GM21576 (cell line): ENCODE results near the gene NEO1.

Source experiments
- ATAC-seq: cut with Tn5 transposase; IDR thresholded peaks from one replicate; pipeline ENCODE4 v1.9.1; 2021; ENCODE audit warnings: mild to moderate bottlenecking, moderate library complexity; ENCODE audit not compliant: unreplicated experiment

The NEO1 gene

DNA sequence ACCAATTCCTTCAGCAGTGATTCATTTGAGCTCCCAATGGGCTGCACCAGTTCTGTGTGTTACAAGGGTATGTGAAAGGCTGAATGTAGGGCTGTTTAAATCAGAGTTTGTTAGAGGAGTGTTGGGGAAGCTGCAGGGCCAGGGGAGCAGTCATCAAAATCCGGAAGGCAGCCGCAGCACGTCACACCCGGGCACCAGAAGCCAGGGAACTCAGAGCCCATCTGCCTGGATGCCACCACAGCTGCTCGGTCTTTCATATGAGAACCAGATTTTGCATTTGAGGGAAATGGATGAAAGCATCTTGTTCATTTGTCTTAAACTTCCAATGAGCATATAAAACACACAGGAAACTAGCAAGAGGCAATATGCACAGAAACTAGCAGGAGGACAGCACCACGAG lies 24.2 kb upstream of the NEO1 start:
- no peak for ATAC-seq

DNA sequence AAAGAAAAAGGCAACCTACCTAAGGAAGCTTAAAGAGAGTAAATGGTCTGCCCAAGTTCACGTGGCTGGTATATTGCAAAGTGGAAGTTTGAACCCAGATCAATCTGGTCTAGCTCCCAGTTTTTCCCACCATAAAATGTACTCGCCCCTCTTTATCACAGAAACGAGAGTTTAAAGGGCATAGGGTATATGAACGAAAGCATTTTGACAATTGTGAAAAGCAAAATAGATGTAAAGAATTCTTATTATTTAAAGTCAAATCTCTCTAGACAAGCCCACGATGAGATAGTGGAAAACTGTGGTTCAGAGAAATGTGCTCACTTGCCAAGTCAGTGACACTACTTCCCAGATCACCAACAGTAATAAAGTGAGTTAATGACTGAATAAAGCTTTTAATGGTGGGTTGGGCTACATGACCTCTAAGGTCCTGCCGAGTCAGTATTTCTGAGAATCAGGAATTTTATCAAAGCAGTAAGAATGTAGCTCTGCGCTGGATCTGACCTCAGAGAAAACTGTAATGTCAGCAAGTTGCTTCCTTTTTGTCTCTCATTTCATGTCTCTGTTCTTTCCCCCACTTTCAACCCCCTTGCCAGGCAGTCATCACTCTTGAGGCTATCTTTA lies 23.3 kb upstream of the NEO1 start:
- ATAC-seq, result no peak

DNA sequence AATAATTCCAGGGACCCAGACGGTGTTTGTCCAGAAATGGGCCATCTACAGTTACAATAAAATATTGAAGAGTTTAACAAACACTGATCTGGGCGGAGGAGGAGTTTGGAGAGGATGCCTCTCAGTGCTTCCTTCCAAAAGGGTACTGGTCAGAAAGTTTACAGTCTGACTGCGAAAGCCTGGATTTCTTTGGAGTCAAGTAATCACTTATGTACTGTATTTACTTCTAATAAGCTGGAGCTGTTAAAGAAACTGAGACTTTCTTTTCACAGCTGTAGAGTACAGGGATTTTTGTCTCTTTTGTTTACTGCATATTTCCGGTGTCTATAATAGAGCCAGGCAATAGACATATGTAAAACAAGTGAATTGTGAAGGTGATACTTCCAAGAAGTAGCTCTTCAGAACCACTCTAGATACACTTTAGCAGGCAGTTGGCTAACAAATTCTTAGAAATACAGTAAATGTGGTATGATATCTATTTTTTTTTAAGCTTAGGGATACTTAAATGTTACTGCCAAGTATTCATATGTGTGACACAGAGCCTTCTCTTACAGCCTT lies 22.1 kb upstream of the NEO1 start:
- no peak for ATAC-seq

DNA sequence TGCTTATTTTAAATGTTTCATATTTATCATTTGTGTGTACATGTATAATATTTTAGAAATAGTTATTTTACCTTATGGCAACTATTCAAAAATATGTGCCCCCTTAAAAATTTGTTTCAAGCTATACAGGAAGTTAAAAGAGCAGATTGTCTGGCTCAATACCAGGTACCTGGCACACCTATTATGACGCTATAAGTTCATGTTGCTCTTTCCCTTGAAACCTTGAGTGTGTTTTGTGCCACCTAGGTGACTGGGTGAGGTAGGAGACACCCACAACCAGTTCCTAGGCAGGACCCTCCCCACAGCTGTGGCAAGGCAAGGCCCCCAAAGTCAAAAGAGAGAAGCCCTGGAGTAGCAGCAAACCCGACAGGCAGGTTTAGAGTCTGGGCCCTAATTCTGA lies 20.6 kb upstream of the NEO1 start:
- ATAC-seq, result no peak

DNA sequence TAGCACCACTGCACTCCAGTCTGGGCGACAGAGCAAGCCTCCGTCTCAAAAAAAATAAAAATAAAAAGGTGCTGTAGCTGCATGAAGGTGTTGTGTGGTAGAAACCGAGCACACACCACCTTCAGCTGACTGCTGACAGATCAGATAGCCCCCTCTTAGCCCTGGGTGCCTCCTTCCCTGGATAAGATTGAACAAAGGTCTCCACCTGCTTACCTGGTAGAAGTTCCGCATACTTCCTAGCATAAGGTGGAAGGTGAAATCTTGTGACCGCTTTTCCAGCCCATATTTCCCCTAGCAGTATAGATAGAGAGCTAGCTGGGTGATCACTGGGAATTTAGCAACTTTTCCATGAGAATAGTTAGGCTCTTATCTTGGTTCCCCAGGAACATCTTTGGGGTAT lies 18.7 kb upstream of the NEO1 start:
- no peak for ATAC-seq

DNA sequence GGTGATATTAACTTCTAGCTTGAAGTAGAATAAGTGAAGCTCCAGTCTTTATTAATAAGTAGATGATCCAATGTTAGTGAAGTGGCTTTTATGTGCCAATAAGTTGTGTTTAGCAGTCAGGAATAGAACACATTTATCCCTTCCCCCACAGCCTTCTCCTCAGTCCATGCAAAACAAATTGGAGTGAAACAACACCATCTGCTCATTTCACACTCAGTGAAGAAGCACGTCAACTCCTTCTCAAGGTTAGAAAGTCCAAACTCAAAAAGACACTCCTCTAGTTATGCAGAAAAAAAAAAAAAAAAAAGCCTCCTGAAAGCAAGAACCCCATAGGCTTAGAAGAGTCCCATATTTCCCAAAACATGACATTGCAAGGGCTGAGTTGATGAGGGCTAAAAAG lies 18.0 kb upstream of the NEO1 start:
- ATAC-seq, result no peak

DNA sequence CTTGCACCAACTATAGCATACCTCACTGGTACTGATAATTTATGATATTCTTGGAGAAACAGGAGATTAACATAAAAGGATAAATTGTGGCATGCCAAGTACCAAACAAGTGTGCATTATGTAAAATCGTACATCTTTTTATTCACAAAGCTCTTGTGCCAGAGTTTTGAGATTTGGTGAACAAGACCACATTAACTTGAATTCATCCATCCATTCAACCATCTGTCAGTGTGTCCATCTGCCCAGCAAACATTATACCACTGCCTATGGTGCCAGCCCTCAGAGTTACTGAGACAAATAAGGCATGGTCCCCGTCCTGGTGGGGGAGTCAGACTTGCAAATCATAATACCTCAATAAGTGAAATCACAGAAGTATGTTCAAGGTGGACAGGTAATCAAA lies 17.0 kb upstream of the NEO1 start:
- no peak for ATAC-seq

DNA sequence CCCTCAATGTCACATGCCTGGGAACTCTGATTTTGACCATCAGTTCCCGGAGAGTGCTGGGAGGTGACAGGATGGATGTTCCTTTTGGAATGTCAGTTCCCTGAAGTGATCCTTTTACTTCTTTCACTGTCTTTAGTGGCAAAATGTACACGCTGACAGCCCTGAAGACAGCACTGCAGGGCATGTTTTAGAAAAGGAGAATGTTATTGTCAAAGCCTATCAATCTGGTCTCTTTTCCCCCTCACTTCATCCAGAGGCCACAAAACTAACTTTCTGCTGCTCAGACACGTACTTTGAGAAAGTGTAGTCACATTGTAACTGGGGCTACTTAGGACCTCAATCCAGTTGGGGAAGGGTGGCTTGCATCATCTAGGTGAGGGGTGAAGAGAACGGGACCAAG lies 14.0 kb upstream of the NEO1 start:
- ATAC-seq, result no peak

DNA sequence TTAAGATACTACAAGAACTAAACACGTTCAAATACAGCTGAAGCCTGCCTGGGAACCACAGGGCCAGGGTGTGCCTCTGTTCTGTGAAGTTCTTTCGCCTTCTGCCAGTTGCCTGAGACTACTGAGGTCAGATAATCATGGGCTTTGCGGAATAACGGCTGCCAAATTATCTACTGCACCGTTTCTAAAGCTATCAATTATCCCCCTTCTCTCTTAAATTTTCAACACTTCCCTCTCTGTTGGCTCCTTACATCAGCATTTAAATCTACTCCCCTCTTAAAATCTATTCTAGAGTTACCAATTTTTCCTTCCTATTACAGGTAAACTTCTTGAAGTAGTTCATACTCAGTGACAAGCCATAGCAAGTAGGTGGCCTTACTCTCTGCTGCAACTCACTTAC lies 6.2 kb upstream of the NEO1 start:
- no peak for ATAC-seq

DNA sequence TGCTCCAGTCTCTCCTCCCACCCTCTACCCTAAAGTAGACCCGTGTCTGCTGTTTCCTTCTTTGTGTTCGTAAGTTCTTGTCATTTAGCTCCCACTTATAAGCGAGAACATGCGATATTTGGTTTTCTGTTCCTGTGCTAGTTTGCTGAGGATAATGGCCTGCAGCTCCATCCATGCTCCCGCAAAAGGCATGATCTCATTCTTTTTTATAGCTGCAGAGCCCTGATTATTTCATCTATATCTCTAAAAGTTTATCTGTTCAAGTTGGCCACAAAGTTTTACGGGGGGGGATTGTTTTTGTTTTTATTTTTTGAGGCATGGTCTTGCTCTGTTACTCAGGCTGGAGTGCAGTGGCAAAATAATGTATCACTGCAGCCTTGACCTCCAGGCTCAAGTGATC lies 4.4 kb upstream of the NEO1 start:
- no peak for ATAC-seq

DNA sequence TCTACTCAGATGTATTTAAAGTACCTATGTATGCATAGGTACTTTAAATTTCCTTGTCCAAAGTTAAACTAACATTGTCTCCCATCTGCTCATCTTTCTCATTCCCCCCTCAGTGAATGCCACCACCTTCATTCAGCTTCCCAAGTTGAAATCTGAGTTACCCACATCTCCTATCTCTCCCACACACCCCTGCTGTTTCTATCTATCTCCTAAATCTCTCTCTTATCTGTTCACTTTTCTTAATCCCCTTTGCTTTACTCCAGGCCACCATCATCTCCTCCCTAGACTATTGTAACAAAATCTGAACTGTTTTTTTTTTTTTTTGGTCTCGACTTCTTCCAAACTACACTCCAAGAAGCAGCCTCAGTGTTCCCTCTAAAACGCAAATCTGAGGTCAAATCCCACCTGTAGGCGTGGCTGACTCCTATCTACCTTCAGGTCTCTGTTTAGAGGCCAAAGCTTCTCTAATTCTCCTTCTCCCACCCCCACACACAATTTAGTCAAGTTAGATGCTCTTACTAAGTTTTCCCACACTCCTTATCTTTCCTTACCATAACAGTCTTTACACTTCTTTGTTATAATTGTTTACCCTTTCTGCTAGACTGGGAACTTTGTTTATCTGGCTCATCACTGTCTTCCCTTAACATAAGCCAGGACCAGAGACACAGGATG lies 3.5 kb upstream of the NEO1 start:
- ATAC-seq, result no peak

DNA sequence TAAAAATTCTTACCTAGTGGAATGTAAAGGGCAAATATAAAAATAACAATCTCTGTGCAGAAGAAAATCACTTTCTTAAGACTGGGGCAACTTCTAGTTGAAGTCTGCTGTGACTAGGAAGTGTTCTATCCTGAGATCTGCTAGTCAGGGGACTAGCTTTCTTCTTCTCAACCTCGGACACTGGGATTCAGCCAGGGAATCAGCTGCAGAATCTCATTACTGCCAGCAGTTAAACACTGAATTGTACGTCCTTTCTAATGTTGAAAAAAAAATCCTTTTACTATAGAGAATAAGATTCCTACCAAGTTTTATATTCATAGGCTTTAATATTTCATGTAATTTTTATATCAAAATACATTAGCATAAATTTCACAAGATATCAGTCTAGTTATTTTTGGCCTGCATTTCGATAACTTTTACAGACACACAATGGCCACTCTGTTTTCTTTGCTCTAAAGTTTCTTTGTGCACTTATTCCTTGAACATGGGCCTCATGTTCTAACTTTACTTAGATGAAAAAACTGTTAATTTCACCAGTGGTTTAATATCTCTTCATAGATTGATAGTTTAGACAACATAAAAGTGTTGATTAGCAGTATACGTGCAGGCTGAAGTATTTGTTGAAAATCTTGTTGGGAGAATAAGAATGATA lies 2.6 kb upstream of the NEO1 start:
- no peak for ATAC-seq

DNA sequence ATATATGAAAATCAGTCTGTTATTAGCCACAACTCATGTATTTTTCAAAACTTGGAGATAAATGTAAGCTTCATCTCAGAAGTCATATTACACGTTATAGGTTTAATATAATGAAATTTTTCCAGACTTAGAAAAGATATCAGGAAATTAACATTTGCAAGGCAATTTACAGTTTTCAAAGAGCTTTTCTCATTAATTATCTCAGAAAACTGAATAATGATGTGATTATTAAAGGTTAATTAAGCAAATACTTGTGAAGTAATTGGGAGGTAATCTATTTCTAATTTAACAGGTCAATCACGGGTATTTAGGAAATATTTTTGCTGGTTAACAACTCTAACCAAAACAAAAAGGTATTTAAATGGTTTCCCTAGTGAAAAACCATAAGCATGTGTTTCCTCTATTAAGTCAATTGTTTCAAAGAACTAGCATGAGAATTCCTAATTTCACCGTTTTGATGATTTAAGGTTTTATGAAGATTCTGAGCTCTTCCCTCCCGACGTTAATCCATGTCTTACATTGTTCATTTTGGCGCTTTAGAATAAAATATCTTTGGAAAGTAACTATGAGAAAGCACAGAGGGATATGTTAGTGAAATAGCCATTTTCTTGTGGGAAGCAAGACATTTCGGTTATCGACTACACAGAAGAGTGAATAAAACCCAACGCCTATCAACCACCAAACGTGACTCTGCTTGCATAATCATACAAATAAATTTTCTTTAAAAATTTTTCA lies 1.5 kb upstream of the NEO1 start:
- ATAC-seq, result no peak

DNA sequence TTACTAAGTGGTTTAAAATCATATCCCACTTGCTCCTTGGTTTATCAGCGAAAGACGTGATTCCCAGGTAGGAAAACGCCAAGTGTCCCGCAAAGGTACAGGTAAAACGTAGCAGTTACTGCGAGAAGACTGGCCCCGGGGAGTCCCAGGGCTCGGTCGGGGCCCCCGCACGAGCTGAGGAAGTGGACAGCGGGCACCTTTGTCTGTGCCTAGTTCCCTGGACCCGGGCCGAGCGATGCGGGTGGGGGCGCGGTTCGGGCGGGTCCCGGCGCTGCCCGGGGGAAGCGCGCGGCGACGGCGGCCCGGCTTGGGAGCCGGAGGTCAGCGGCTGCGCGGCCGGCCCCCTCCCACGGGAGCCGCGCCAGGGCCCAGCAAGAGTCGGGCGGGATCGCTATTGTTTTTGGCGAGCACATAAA lies 864 bp upstream of the NEO1 start:
- no peak for ATAC-seq

DNA sequence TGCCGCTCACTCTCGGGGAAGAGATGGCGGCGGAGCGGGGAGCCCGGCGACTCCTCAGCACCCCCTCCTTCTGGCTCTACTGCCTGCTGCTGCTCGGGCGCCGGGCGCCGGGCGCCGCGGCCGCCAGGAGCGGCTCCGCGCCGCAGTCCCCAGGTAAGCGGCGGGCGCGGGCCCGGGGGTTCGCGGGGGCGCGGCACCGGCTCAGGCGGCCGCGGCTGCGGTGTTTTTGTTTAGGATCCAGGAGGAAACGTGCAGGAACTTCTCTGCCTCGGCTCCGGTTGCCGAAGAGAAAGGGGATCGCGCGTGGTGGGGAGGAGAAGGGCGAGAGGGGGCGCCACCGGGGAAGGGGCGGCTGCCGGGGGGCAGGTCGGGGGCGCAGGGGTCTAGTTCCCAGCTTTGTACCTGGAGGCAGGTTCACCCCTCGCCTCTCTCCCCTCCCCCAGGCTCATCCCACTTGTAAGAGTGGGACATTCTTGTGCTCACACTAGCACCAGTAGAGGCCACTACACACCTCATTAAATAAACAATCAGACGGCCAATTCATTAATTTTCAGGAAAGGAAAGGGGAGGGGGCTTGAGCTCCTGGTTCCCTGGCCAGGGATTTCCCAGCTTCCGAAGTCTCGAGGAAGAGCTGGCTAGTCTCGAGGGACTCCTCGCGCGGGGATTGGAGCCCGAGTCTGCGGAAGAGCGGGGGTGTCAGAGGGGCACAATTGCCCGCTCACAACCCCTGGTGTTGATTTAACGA lies 562 bp downstream of the NEO1 start:
- ATAC-seq, result peak; percentile 41

DNA sequence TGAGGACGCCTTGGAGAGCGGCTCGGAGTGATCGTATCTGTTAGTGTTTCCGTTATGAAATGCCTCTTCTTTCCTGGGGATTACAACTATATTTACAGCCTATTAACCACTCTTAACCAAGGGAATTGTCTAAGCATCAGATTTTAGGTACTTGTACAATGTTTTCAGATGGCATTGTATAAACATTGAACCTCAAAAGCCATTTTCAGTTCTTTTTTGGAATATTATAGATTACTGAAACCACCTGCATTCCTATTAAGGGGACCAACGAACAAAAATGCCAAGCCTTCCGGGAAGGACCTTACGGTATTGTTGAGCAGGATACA lies 1.1 kb downstream of the NEO1 start:
- ATAC-seq, result no peak

DNA sequence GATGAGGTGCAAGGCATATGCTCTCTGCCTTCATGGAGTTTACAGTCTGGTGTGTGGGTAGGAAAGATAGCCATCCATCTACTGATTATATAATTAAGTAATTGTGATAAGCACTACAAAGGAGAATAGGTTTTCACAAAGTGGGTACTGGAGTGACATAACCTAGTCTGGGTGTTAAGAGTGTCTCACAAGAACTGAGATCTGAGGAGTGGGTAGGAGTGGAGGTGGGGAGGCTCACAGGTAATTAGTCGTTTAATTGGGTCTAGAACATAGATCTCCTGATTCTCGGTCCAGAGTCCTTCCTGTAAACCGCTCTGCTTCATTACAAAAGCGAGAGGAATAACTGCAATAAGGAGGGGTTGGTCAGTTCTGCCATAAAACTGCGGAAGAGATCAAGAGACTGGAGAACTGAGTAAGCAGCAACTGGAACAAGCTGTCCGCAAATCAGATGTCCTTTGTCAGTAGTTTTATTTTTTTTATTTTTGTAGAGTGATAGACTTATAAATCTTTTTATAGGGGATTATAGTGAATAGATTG lies 2.2 kb downstream of the NEO1 start:
- no peak for ATAC-seq

DNA sequence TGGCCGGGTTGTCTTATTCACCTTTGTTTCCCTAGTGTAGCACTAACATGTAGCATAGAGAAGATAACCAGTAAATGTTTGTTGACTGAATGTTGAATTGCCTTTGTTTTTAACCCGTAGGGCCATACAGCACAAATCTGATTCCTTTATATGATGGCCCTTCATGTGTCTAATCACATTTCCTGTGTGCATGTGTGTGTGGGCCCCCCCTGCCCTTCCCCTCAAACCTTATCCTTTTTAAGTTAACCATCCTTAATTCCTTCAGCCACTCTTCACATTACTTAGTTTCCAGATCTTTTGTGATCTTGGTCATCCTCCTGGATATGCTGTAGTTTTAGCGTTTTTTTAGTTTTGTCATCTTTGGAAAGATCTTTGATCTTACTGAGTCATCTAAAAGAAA lies 4.2 kb downstream of the NEO1 start:
- no peak for ATAC-seq

DNA sequence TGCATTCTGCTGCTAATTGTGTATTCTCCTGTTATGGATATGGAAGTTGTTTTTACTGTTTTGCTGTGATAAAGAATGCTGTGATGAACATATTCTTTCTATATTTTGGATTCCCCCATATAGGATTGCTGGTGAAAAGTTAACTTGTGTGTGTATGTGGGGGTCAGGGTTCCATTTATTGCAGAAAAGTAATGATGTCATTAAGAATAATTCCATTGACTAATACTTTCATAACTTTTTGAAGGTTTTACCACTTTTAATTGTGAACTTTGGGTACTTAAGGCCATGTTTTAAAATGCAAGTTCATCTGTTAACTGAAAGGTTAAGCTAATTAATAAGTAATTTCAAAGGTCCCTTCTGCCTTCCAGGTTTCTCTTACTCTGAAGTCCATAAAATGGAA lies 6.2 kb downstream of the NEO1 start:
- ATAC-seq, result no peak

DNA sequence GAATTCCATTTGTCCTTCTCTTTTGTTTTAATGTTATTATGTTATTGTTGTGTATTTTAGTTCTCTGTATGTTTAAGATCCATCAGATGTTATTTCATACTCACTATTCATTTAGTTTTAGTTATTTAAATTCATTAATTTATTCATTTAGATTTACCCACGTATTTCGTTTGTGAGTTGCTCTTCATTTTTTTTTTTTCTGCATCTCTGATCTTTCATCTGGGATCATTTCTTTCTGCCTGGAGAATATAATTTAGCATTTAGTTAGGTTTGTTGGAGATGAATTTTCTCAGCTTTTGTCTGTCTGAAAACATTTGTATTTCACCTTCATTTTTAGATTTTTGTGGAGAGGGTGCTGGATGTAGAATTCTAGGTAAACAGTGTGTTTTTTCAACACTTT lies 12.9 kb downstream of the NEO1 start:
- ATAC-seq, result no peak

DNA sequence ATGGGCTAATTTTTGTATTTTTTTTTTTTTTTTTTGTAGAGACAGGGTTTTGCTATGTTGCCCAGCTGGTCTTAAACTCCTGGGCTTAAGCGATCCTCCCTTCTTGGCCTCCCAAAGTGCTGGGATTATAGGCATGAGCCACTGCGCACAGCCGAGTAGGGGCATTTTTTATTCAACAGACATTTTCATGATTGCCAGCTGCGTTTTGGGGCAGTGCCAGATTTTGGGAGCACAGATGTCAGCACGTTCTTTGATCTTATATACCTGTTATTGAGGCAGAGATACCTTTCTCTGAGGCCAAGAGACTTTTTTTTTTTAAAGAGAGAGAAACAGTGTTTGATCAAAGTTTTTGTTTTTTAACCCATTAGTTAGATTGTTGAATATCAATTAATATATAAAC lies 16.8 kb downstream of the NEO1 start:
- ATAC-seq, result no peak
